Ishikawa (cell line): ENCODE measurements around the gene EXOC4.

ENCODE experiments used
- CEBPB ChIP-seq: IDR thresholded peaks from 2 replicates; pipeline ENCODE4 v1.6.1; 2012
- CREB1 ChIP-seq: IDR thresholded peaks from 2 replicates; pipeline ENCODE4 v1.6.1; 2012; ENCODE audit warnings: low read depth
- EGR1 ChIP-seq: IDR thresholded peaks from 2 replicates; pipeline ENCODE4 v1.6.1; 2012
- EP300 ChIP-seq: IDR thresholded peaks from 2 replicates; pipeline ENCODE4 v1.6.1; 2012; ENCODE audit warnings: borderline replicate concordance
- FOXM1 ChIP-seq: IDR thresholded peaks from 2 replicates; pipeline ENCODE4 v1.6.1; 2012; ENCODE audit warnings: low read depth, borderline replicate concordance
- MAX ChIP-seq: IDR thresholded peaks from 2 replicates; pipeline ENCODE4 v1.6.1; 2012
- NFIC ChIP-seq: IDR thresholded peaks from 2 replicates; pipeline ENCODE4 v1.6.1; 2012
- RAD21 ChIP-seq: IDR thresholded peaks from 2 replicates; pipeline ENCODE4 v1.6.1; 2012; ENCODE audit warnings: low read depth
- REST ChIP-seq: IDR thresholded peaks from 2 replicates; pipeline ENCODE4 v1.6.1; 2012; ENCODE audit warnings: low read depth, mild to moderate bottlenecking
- TAF1 ChIP-seq: IDR thresholded peaks from 2 replicates; pipeline ENCODE4 v1.6.1; 2012; ENCODE audit warnings: low read depth, mild to moderate bottlenecking
- TCF12 ChIP-seq: IDR thresholded peaks from 2 replicates; pipeline ENCODE4 v1.6.1; 2012; ENCODE audit warnings: low read depth
- TEAD4 ChIP-seq: IDR thresholded peaks from 2 replicates; pipeline ENCODE4 v1.6.1; 2012
- USF1 ChIP-seq: IDR thresholded peaks from 2 replicates; pipeline ENCODE4 v1.6.1; 2012
- YY1 ChIP-seq: IDR thresholded peaks from 2 replicates; pipeline ENCODE4 v1.6.1; 2012; ENCODE audit warnings: low read depth
- ZBTB7A ChIP-seq: IDR thresholded peaks from 2 replicates; pipeline ENCODE4 v1.6.1; 2012; ENCODE audit warnings: low read depth

The EXOC4 gene

GRCh38 chr7:134081695-134082094 is 828.8 kb downstream of the EXOC4 start:
- TF ChIP-seq RAD21 (no peak), ZBTB7A (no peak), USF1 (no peak), CEBPB (no peak)

- TF ChIP-seq CREB1 (no peak), ZBTB7A (no peak), CEBPB (no peak), USF1 (no peak), YY1 (no peak), EP300 (no peak), MAX (no peak), EGR1 (no peak), RAD21 (no peak), REST (no peak), NFIC (no peak), TCF12 (no peak), TAF1 (no peak), FOXM1 (no peak), TEAD4 (no peak)
Measured at GRCh38 chr7:134083766-134084487, 831.0 kb downstream of the EXOC4 start.

- TF ChIP-seq TAF1 (no peak), EGR1 (no peak), CEBPB (no peak)
Measured at GRCh38 chr7:134084488-134085144, 831.7 kb downstream of the EXOC4 start.

- TF ChIP-seq EP300 (no peak), USF1 (no peak), NFIC (no peak), CREB1 (no peak), REST (no peak), TAF1 (no peak), YY1 (no peak)
Measured at GRCh38 chr7:134085311-134085710, 832.4 kb downstream of the EXOC4 start.

GRCh38 chr7:134086998-134087735 is 834.3 kb downstream of the EXOC4 start:
- TF ChIP-seq MAX (no peak), REST (no peak), TCF12 (no peak), EGR1 (no peak), CREB1 (no peak), USF1 (no peak), RAD21 (no peak), EP300 (no peak), TEAD4 (no peak), CEBPB (no peak), ZBTB7A (no peak), YY1 (no peak), FOXM1 (no peak), TAF1 (no peak)
